H54 (cell line): ENCODE results near the gene WDR48.

Experiments used
- DNase-seq: peaks from one replicate; pipeline ENCODE4 v3.0.0; 2011; ENCODE audit warnings: low spot score, mixed read lengths; ENCODE audit not compliant: insufficient read length
- FAIRE-seq: peaks from 3 replicates; lab custom pipeline; 2011; peaks lifted over from hg19 to GRCh38; lab: Jason Lieb, UNC
- POLR2A ChIP-seq: IDR thresholded peaks from 2 replicates; pipeline ENCODE4 v1.6.1; 2011; ENCODE audit warnings: low read depth, mild to moderate bottlenecking, low read length

The WDR48 gene

GRCh38 chr3:39101022-39101689 lies 49.3 kb downstream of the WDR48 start:
- TF ChIP-seq POLR2A = no peak
- no peak for FAIRE-seq
- peak; percentile 77 for DNase-seq

- no peak for FAIRE-seq
- no peak for TF ChIP-seq POLR2A
- DNase-seq = no peak
Observed at GRCh38 chr3:39102504-39103323, 50.9 kb downstream of the WDR48 start.

GRCh38 chr3:39103324-39103693 lies 51.5 kb downstream of the WDR48 start:
- FAIRE-seq (no peak), DNase-seq (no peak)
- TF ChIP-seq POLR2A = no peak

GRCh38 chr3:39103791-39104552 lies 52.2 kb downstream of the WDR48 start:
- no peak for DNase-seq
- no peak for FAIRE-seq
- no peak for TF ChIP-seq POLR2A

- DNase-seq (no peak), FAIRE-seq (no peak)
- TF ChIP-seq POLR2A = no peak
Observed at GRCh38 chr3:39104961-39105686, 53.3 kb downstream of the WDR48 start.

GRCh38 chr3:39105687-39106063 lies 53.9 kb downstream of the WDR48 start:
- DNase-seq (no peak), FAIRE-seq (no peak)
- TF ChIP-seq POLR2A = no peak

- TF ChIP-seq POLR2A = no peak
- FAIRE-seq = no peak
- no peak for DNase-seq
Observed at GRCh38 chr3:39106281-39106811, 54.5 kb downstream of the WDR48 start.

- TF ChIP-seq POLR2A = no peak
- peak; percentile 72 for DNase-seq
- FAIRE-seq = no peak
Observed at GRCh38 chr3:39106851-39107387, 55.1 kb downstream of the WDR48 start.

- TF ChIP-seq POLR2A = peak; percentile 71; the same call in 1 of the 2 replicates
- no peak for FAIRE-seq
- DNase-seq = peak; percentile 89
Observed at GRCh38 chr3:39107388-39108199, 55.8 kb downstream of the WDR48 start, which contains the start of the genes GORASP1 and TTC21A. GORASP1 (minus strand) TSS chr3:39107627; CDS start chr3:39107541, 86 bp downstream. TTC21A (plus strand) TSS chr3:39107680; CDS start chr3:39107838, 158 bp downstream.

- no peak for FAIRE-seq
- TF ChIP-seq POLR2A = no peak
- no peak for DNase-seq
Observed at GRCh38 chr3:39108200-39108710, 56.4 kb downstream of the WDR48 start.

- no peak for FAIRE-seq
- DNase-seq = no peak
- no peak for TF ChIP-seq POLR2A
Observed at GRCh38 chr3:39109086-39109485, 57.3 kb downstream of the WDR48 start.
